Astrocyte of the cerebellum (primary cell): ENCODE data around the gene DERA.

Experiments used
- DNase-seq: peaks from one replicate; pipeline ENCODE4 v3.0.0-alpha.2; 2011; ENCODE audit warnings: low read depth
- H3K4me3 ChIP-seq: 2 replicates; pipeline ENCODE4 v1.5.1; 2011; ENCODE audit warnings: mild to moderate bottlenecking, low read depth, low read length, moderate library complexity
- CTCF ChIP-seq: IDR thresholded peaks from 2 replicates; pipeline ENCODE4 v1.5.1; 2012; ENCODE audit warnings: low read length, low read depth, moderate library complexity, mild to moderate bottlenecking; ENCODE audit errors: missing control alignments
- in situ Hi-C: cut with HindIII; loops from 2 replicates; pipeline ENCODE4 v1.10.0; 2017; ENCODE audit warnings: low sequenced_read_pairs

The DERA gene

GRCh38 chr12:15886372-15887042 lies 24.6 kb upstream of the DERA start:
- H3K4me3 ChIP-seq, result no peak overlapping the region
- in situ Hi-C loops, result no loop called here
- no peak for TF ChIP-seq CTCF
- peak; percentile 42 for DNase-seq

GRCh38 chr12:15887043-15887817 lies 23.9 kb upstream of the DERA start:
- H3K4me3 ChIP-seq, result no peak overlapping the region
- no peak for TF ChIP-seq CTCF
- no peak for DNase-seq
- in situ Hi-C loops, result no loop called here

GRCh38 chr12:15892645-15893259 lies 18.4 kb upstream of the DERA start:
- H3K4me3 ChIP-seq, result no peak overlapping the region
- no peak for DNase-seq
- in situ Hi-C loops, result no loop called here
- TF ChIP-seq CTCF, result no peak

GRCh38 chr12:15893260-15893659 lies 17.9 kb upstream of the DERA start:
- in situ Hi-C loops, result no loop called here
- DNase-seq, result no peak
- no peak overlapping the region for H3K4me3 ChIP-seq
- no peak for TF ChIP-seq CTCF

- no peak overlapping the region for H3K4me3 ChIP-seq
- DNase-seq, result no peak
- no peak for TF ChIP-seq CTCF
- in situ Hi-C loops, result no loop called here
These were observed 14.3 kb upstream of the DERA start for GRCh38 chr12:15896867-15897266.

GRCh38 chr12:15897433-15897832 lies 13.7 kb upstream of the DERA start:
- in situ Hi-C loops, result no loop called here
- no peak for DNase-seq
- TF ChIP-seq CTCF, result no peak
- H3K4me3 ChIP-seq, result no peak overlapping the region
